Measurements from ENCODE around the gene COL20A1.
"Not testable (repeated sequence)": the region's sequence is repeated elsewhere in the genome, so short reads cannot be mapped to it uniquely, and the experiment has no call there.

Gene COL20A1

GRCh38 chr20:63377951-63378381, 85.0 kb downstream of the COL20A1 start:
- no peak for DNase-seq (ENCODE audit: low spot score)

DNA sequence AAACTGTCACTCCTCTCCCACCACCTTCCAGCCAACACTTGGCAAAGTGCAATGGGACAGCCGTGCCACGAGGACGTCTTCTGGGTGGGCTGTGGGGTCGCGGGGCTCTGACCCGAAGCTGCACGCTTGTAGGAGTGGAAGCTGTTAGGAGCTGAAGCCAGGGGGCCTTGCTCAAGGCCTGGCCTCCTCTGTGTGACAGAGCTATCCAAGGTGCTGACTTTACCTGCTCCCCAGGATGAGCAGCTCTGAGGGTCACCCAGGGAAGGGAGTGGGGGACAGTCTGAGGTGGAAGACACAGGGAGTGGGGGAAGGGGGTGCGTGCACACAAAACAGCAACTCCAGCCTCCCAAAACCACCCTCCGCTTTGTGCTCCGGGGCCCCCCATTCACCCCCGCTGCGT, 85.6 kb downstream of the COL20A1 start:
- no peak for DNase-seq (ENCODE audit: low spot score)

GRCh38 chr20:63379296-63379695, 86.3 kb downstream of the COL20A1 start:
- no peak for DNase-seq (ENCODE audit: low spot score)

GRCh38 chr20:63379872-63380271, 86.9 kb downstream of the COL20A1 start:
- DNase-seq (ENCODE audit: low spot score), result not testable (repeated sequence)

- DNase-seq (ENCODE audit: low spot score), result no peak
Observed at GRCh38 chr20:63380346-63380870, 87.4 kb downstream of the COL20A1 start.

DNA sequence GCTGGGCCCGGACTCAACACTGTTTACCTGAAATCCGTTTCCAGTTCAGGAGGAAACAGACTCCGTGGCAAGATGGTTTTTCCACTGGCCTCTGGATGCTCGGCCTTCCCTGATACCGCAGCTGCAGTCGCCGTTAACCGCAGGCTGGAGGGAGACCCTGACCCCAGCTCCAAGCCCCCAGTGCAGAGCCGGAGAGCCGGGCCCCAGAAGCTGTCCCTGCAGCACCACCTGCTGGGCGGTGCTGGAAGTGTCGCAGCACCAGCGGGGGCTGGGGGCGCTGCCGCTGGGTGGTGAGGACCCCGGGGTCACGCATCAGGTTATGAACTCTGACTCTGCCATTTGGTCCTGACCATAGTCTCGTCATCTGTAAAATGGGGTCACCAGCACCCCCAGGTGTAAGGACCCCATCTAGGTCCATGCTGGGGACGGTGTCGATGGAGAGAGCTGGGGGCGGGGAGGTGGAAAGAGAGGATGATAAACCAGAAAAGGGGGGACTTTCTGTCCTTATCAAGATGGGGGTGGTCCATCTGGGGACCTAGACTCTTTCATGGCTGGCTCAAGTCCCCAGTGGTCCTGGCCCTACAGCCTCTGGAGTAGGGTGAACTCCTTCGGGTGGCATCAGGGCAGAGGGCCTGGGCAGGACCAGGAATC, 88.9 kb downstream of the COL20A1 start:
- no peak for DNase-seq (ENCODE audit: low spot score)

DNA sequence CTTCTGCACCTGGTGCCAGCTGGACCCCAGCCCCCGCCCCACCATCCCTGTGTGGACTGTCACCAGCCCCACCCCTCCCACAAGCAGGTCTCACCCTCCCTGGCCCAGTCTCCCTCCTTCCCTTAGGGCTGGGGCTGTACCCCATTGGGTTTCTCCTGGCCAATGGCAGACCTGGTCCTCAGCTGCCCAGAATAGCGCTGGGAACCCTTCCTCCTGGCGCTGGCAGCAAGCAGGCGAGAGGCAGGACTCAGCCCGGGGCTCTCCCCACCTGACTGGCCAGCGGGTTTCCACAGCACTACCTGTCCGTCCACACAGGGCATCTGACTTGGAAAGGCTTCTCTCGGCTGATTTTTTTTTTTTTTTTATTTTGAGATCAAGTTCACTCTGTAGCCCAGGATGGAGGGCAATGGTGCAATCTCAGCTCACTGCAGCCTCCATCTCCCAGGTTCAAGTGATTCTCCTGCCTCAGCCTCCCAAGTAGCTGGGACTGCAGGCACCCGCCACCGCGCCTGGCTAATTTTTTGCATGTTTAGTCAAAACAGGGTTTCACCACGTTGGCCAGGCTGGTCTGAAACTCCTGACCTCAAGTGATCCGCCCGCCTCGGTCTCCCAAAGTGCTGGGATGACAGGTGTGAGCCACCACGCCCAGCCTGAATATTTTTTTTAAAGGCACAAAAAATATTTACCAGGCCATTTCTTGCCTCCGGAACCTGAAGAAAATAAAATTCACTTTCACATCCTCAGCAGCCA, 89.7 kb downstream of the COL20A1 start:
- DNase-seq (ENCODE audit: low spot score), result no peak

- no peak for DNase-seq (ENCODE audit: low spot score)
Observed at GRCh38 chr20:63383556-63383955, 90.6 kb downstream of the COL20A1 start.

DNA sequence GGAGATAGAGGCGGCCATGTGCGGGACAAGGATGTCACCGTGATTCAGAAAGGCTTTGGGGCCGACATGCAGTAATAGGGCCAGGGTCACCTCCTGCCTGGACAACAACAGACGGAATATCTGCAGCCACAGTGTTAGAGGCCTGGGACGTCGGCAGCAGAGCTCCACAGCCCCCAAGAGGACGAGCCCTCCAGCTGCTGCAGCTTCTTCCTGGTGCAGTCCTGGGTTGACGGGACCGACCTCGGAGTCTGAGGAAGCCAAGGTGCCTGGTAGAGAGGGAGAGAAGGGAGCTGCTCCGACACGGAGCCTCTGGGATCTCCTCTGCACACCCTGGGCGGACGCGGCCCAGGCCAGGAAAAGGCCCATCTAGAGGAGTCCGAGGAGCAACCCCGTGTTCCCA, 91.3 kb downstream of the COL20A1 start:
- DNase-seq (ENCODE audit: low spot score), result no peak

Measured in globus pallidus (tissue), 1 donor.